SK-N-SH (cell line): Measurements from ENCODE around the gene FXR2.

Experiments
- EZH2phosphoT487 ChIP-seq: fragments of 200-600 bp; sonication (generic); IDR thresholded peaks from 2 replicates; pipeline ENCODE4 v1.6.1; 2017; ENCODE audit warnings: low read depth, mixed run types, mild to moderate bottlenecking, antibody characterized with exemption, moderate library complexity, borderline replicate concordance
- GABPA ChIP-seq: IDR thresholded peaks from 2 replicates; pipeline ENCODE4 v1.4.0; 2012; ENCODE audit warnings: low read depth, mild to moderate bottlenecking
- SMC3 ChIP-seq: IDR thresholded peaks from 2 replicates; pipeline ENCODE4 v1.6.1; 2012; ENCODE audit warnings: low read depth, low read length, improper control_type of control experiment
- YY1 ChIP-seq: IDR thresholded peaks from 2 replicates; pipeline ENCODE4 v1.4.0; 2012; ENCODE audit warnings: low read depth, mild to moderate bottlenecking
- TF ChIP-seq, protein P1 (sequence below): fragments of 200-600 bp; sonication (generic); IDR thresholded peaks from 2 replicates; pipeline ENCODE4 v1.6.1; 2017; ENCODE audit warnings: antibody characterized with exemption, mild to moderate bottlenecking, moderate library complexity
- TF ChIP-seq, protein P2 (sequence below): fragments of 150-350 bp; IDR thresholded peaks from 2 replicates; pipeline ENCODE4 v1.6.1; 2017; ENCODE audit warnings: antibody characterized with exemption, low read length, low read depth, borderline replicate concordance

GRCh38 chr17:7610641-7611040 is 4.1 kb downstream of the FXR2 start:
- TF ChIP-seq, protein P1, sequence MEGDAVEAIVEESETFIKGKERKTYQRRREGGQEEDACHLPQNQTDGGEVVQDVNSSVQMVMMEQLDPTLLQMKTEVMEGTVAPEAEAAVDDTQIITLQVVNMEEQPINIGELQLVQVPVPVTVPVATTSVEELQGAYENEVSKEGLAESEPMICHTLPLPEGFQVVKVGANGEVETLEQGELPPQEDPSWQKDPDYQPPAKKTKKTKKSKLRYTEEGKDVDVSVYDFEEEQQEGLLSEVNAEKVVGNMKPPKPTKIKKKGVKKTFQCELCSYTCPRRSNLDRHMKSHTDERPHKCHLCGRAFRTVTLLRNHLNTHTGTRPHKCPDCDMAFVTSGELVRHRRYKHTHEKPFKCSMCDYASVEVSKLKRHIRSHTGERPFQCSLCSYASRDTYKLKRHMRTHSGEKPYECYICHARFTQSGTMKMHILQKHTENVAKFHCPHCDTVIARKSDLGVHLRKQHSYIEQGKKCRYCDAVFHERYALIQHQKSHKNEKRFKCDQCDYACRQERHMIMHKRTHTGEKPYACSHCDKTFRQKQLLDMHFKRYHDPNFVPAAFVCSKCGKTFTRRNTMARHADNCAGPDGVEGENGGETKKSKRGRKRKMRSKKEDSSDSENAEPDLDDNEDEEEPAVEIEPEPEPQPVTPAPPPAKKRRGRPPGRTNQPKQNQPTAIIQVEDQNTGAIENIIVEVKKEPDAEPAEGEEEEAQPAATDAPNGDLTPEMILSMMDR = no peak
- no peak for TF ChIP-seq SMC3
- TF ChIP-seq EZH2phosphoT487 = no peak
- TF ChIP-seq, protein P2, sequence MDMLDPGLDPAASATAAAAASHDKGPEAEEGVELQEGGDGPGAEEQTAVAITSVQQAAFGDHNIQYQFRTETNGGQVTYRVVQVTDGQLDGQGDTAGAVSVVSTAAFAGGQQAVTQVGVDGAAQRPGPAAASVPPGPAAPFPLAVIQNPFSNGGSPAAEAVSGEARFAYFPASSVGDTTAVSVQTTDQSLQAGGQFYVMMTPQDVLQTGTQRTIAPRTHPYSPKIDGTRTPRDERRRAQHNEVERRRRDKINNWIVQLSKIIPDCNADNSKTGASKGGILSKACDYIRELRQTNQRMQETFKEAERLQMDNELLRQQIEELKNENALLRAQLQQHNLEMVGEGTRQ = no peak
- TF ChIP-seq YY1 = no peak
- TF ChIP-seq GABPA = no peak
